ENCODE measurements around the gene R3HDM2. TPM values are rescaled to one million over a fixed set of nuclear protein-coding genes. Genes with fewer than 3 reads are reported as not detected.
"Not testable (repeated sequence)": the region's sequence is repeated elsewhere in the genome, so short reads cannot be mapped to it uniquely, and the experiment has no call there.

R3HDM2 gene
- total and polyA plus RNA-seq, 4 experiments from 2014 or later, result 3.9 to 132 (median 71.5) TPM

GRCh38 chr12:57402156-57402555 lies 28.7 kb downstream of the R3HDM2 start:
- H3K4me3 ChIP-seq (ENCODE audit: low read length in 2 of 2); H3K4me3 Mint-ChIP-seq; H3K9me3 Mint-ChIP-seq; H3K27me3 Mint-ChIP-seq; H3K27me3 ChIP-seq (ENCODE audit: insufficient read depth, low read length); H3K4me1 ChIP-seq (ENCODE audit: insufficient read depth, low read length); H3K36me3 ChIP-seq (ENCODE audit: insufficient read depth, low read length); intact Hi-C loops (cut with micrococcal nuclease); H3K9me3 ChIP-seq (ENCODE audit: control insufficient read depth in 1 of 2, low read length in 2 of 2); DNase-seq; H3K27ac Mint-ChIP-seq; H3K27ac ChIP-seq (ENCODE audit: low read depth, low read length): not testable (repeated sequence)
- H3K4me1 Mint-ChIP-seq, result peaks cover 9 to 28% (median 17%) of the 10 kb centered on the region in 4 donors
- POLR2A ChIA-PET (ENCODE audit: partially characterized antibody), result interaction anchor here (1.2 kb wide), 1 partner anchor 28 kb away, joined by 4 read pairs; no protein-coding TSS in a partner anchor
- CTCF ChIA-PET (ENCODE audit: partially characterized antibody), result interaction anchor here (1.6 to 2.1 kb wide), 2 partner anchors 49 to 51 kb away, joined by 3 to 5 read pairs; no protein-coding TSS in a partner anchor
- H3K36me3 Mint-ChIP-seq, result peaks cover 3 to 12% of the 10 kb centered on the region in 2 donors

- no peaks in the 10 kb centered on the region for H3K36me3 ChIP-seq (ENCODE audit: insufficient read depth, low read length)
- Mint-ChIP-seq H3K27me3 (no peaks in the 10 kb centered on the region), H3K9me3 (no peaks in the 10 kb centered on the region), H3K4me3 (no peak overlapping the region), H3K4me1 (peaks cover 7 to 24% (median 14%) of the 10 kb centered on the region in 4 donors), H3K36me3 (peaks cover 3 to 15% of the 10 kb centered on the region in 2 donors), H3K27ac (peak overlapping the region in 1 of 7 donors; percentile 68)
- no peaks in the 10 kb centered on the region for H3K9me3 ChIP-seq (ENCODE audit: control insufficient read depth in 1 of 2, low read length in 2 of 2)
- H3K27ac ChIP-seq (ENCODE audit: low read depth, low read length), result no peak overlapping the region
- DNase-seq, result no peak
- no peaks in the 10 kb centered on the region for H3K4me1 ChIP-seq (ENCODE audit: insufficient read depth, low read length)
- ChIA-PET POLR2A (ENCODE audit: partially characterized antibody) (interaction anchor here (0.5 to 1.2 kb wide), 2 partner anchors 12 to 29 kb away, joined by 3 to 4 read pairs; no protein-coding TSS in a partner anchor), CTCF (ENCODE audit: partially characterized antibody) (interaction anchor here (0.7 to 2.1 kb wide), 5 partner anchors 10 to 88 kb away, joined by 3 to 5 read pairs (median 3); no protein-coding TSS in a partner anchor)
- H3K27me3 ChIP-seq (ENCODE audit: insufficient read depth, low read length), result no peaks in the 10 kb centered on the region
- intact Hi-C loops (cut with micrococcal nuclease), result no loop called here
- no peak overlapping the region for H3K4me3 ChIP-seq (ENCODE audit: low read length in 2 of 2)
Observed at GRCh38 chr12:57401165-57401564, 29.7 kb downstream of the R3HDM2 start.

- H3K27ac ChIP-seq (ENCODE audit: low read depth, low read length); H3K9me3 Mint-ChIP-seq; H3K27me3 Mint-ChIP-seq; H3K4me3 Mint-ChIP-seq; H3K27me3 ChIP-seq (ENCODE audit: insufficient read depth, low read length); H3K4me3 ChIP-seq (ENCODE audit: low read length in 2 of 2); intact Hi-C loops (cut with micrococcal nuclease); H3K4me1 ChIP-seq (ENCODE audit: insufficient read depth, low read length); H3K36me3 ChIP-seq (ENCODE audit: insufficient read depth, low read length); POLR2A ChIA-PET (ENCODE audit: partially characterized antibody); DNase-seq; H3K9me3 ChIP-seq (ENCODE audit: control insufficient read depth in 1 of 2, low read length in 2 of 2): not testable (repeated sequence)
- CTCF ChIA-PET (ENCODE audit: partially characterized antibody), result interaction anchor here (0.7 to 2.1 kb wide), 2 partner anchors 10 to 53 kb away, joined by 3 to 5 read pairs; no protein-coding TSS in a partner anchor
- H3K27ac Mint-ChIP-seq, result peak overlapping the region in 1 of 7 donors; percentile 42
- peaks cover 6 to 18% (median 12%) of the 10 kb centered on the region in 4 donors for H3K4me1 Mint-ChIP-seq
- H3K36me3 Mint-ChIP-seq, result peaks cover 7 to 21% of the 10 kb centered on the region in 2 donors
Observed at GRCh38 chr12:57399718-57400463, 31.0 kb downstream of the R3HDM2 start.

- CTCF ChIA-PET (ENCODE audit: partially characterized antibody), result no interaction called here
- H3K36me3 Mint-ChIP-seq, result peaks cover 13 to 35% of the 10 kb centered on the region in 2 donors
- Histone ChIP-seq H3K9me3 (ENCODE audit: control insufficient read depth in 1 of 2, low read length in 2 of 2) (no peaks in the 10 kb centered on the region), H3K27me3 (ENCODE audit: insufficient read depth, low read length) (no peaks in the 10 kb centered on the region), H3K36me3 (ENCODE audit: insufficient read depth, low read length) (peaks cover 1% of the 10 kb centered on the region), H3K27ac (ENCODE audit: low read depth, low read length) (no peak overlapping the region), H3K4me3 (ENCODE audit: low read length in 2 of 2) (no peak overlapping the region), H3K4me1 (ENCODE audit: insufficient read depth, low read length) (no peaks in the 10 kb centered on the region)
- no peak overlapping the region for H3K4me3 Mint-ChIP-seq
- peaks cover 6 to 18% (median 12%) of the 10 kb centered on the region in 4 donors for H3K4me1 Mint-ChIP-seq
- H3K27ac Mint-ChIP-seq, result peak overlapping the region in 4 of 7 donors; percentile 37 to 84 (median 74)
- intact Hi-C loops (cut with micrococcal nuclease), result no loop called here
- H3K9me3 Mint-ChIP-seq, result no peaks in the 10 kb centered on the region
- H3K27me3 Mint-ChIP-seq, result no peaks in the 10 kb centered on the region
- POLR2A ChIA-PET (ENCODE audit: partially characterized antibody), result interaction anchor here (1.1 kb wide), 1 partner anchor 33 kb away, joined by 3 read pairs; no protein-coding TSS in a partner anchor
- DNase-seq, result no peak
Observed at GRCh38 chr12:57397441-57397840, 33.4 kb downstream of the R3HDM2 start.

- Histone ChIP-seq H3K27ac (ENCODE audit: low read depth, low read length) (no peak overlapping the region), H3K4me1 (ENCODE audit: insufficient read depth, low read length) (no peaks in the 10 kb centered on the region), H3K4me3 (ENCODE audit: low read length in 2 of 2) (no peak overlapping the region), H3K9me3 (ENCODE audit: control insufficient read depth in 1 of 2, low read length in 2 of 2) (no peaks in the 10 kb centered on the region), H3K27me3 (ENCODE audit: insufficient read depth, low read length) (no peaks in the 10 kb centered on the region), H3K36me3 (ENCODE audit: insufficient read depth, low read length) (peaks cover 7% of the 10 kb centered on the region)
- DNase-seq, result no peak
- no peak overlapping the region for H3K4me3 Mint-ChIP-seq
- POLR2A ChIA-PET (ENCODE audit: partially characterized antibody), result no interaction called here
- no peaks in the 10 kb centered on the region for H3K9me3 Mint-ChIP-seq
- peaks cover 21 to 47% of the 10 kb centered on the region in 2 donors for H3K36me3 Mint-ChIP-seq
- H3K27ac Mint-ChIP-seq, result no peak overlapping the region
- intact Hi-C loops (cut with micrococcal nuclease), result no loop called here
- CTCF ChIA-PET (ENCODE audit: partially characterized antibody), result no interaction called here
- peaks cover 4 to 9% (median 9%) of the 10 kb centered on the region in 4 donors for H3K4me1 Mint-ChIP-seq
- no peaks in the 10 kb centered on the region for H3K27me3 Mint-ChIP-seq
Observed at GRCh38 chr12:57395121-57395520, 35.7 kb downstream of the R3HDM2 start.

- POLR2A ChIA-PET (ENCODE audit: partially characterized antibody), result no interaction called here
- peak overlapping the region in 2 of 7 donors; percentile 24 to 34 for H3K27ac Mint-ChIP-seq
Observed at GRCh38 chr12:57390174-57390573, 40.7 kb downstream of the R3HDM2 start.

GRCh38 chr12:57389033-57389432 lies 41.8 kb downstream of the R3HDM2 start:
- no peaks in the 10 kb centered on the region for H3K27me3 Mint-ChIP-seq
- POLR2A ChIA-PET (ENCODE audit: partially characterized antibody), result interaction anchor here (0.7 kb wide), 1 partner anchor 12 kb away, joined by 3 read pairs; no protein-coding TSS in a partner anchor
- peak overlapping the region in 2 of 7 donors; percentile 5 to 8 for H3K27ac Mint-ChIP-seq

More at GRCh38 chr12:57390174-57390573, 40.7 kb downstream of the R3HDM2 start:
- Histone ChIP-seq H3K9me3 (ENCODE audit: control insufficient read depth in 1 of 2, low read length in 2 of 2) (no peaks in the 10 kb centered on the region), H3K4me3 (ENCODE audit: low read length in 2 of 2) (no peak overlapping the region), H3K27ac (ENCODE audit: low read depth, low read length) (no peak overlapping the region), H3K36me3 (ENCODE audit: insufficient read depth, low read length) (peaks cover 7% of the 10 kb centered on the region), H3K27me3 (ENCODE audit: insufficient read depth, low read length) (no peaks in the 10 kb centered on the region), H3K4me1 (ENCODE audit: insufficient read depth, low read length) (no peaks in the 10 kb centered on the region)
- no peaks in the 10 kb centered on the region for H3K9me3 Mint-ChIP-seq
- peaks cover 0 to 4% (median 3%) of the 10 kb centered on the region in 4 donors for H3K4me1 Mint-ChIP-seq
- no peaks in the 10 kb centered on the region for H3K27me3 Mint-ChIP-seq
- CTCF ChIA-PET (ENCODE audit: partially characterized antibody), result interaction anchor here (0.6 to 1.4 kb wide), 2 partner anchors 10 to 27 kb away, joined by 3 read pairs; no protein-coding TSS in a partner anchor
- intact Hi-C loops (cut with micrococcal nuclease), result no loop called here
- DNase-seq, result no peak
- no peak overlapping the region for H3K4me3 Mint-ChIP-seq
- H3K36me3 Mint-ChIP-seq, result peaks cover 26 to 52% of the 10 kb centered on the region in 2 donors

More at GRCh38 chr12:57389033-57389432, 41.8 kb downstream of the R3HDM2 start:
- intact Hi-C loops (cut with micrococcal nuclease), result no loop called here
- H3K4me1 Mint-ChIP-seq, result peaks cover 0 to 4% (median 3%) of the 10 kb centered on the region in 4 donors
- H3K9me3 ChIP-seq (ENCODE audit: control insufficient read depth in 1 of 2, low read length in 2 of 2), result no peaks in the 10 kb centered on the region
- no peaks in the 10 kb centered on the region for H3K9me3 Mint-ChIP-seq
- no peak overlapping the region for H3K27ac ChIP-seq (ENCODE audit: low read depth, low read length)
- CTCF ChIA-PET (ENCODE audit: partially characterized antibody), result interaction anchor here (1.4 kb wide), 1 partner anchor 11 kb away, joined by 3 read pairs; no protein-coding TSS in a partner anchor
- H3K4me1 ChIP-seq (ENCODE audit: insufficient read depth, low read length), result no peaks in the 10 kb centered on the region
- H3K36me3 ChIP-seq (ENCODE audit: insufficient read depth, low read length), result peaks cover 7% of the 10 kb centered on the region
- peaks cover 21 to 49% of the 10 kb centered on the region in 2 donors for H3K36me3 Mint-ChIP-seq
- H3K4me3 ChIP-seq (ENCODE audit: low read length in 2 of 2), result no peak overlapping the region
- no peak overlapping the region for H3K4me3 Mint-ChIP-seq
- no peaks in the 10 kb centered on the region for H3K27me3 ChIP-seq (ENCODE audit: insufficient read depth, low read length)
- DNase-seq, result no peak
